ENCODE data around the gene OTOG. TPM values are rescaled to one million over a fixed set of nuclear protein-coding genes. Genes with fewer than 3 reads are reported as not detected.

OTOG gene
- total RNA-seq, 1 donor from 2014 or later = 42.1 TPM

DNA sequence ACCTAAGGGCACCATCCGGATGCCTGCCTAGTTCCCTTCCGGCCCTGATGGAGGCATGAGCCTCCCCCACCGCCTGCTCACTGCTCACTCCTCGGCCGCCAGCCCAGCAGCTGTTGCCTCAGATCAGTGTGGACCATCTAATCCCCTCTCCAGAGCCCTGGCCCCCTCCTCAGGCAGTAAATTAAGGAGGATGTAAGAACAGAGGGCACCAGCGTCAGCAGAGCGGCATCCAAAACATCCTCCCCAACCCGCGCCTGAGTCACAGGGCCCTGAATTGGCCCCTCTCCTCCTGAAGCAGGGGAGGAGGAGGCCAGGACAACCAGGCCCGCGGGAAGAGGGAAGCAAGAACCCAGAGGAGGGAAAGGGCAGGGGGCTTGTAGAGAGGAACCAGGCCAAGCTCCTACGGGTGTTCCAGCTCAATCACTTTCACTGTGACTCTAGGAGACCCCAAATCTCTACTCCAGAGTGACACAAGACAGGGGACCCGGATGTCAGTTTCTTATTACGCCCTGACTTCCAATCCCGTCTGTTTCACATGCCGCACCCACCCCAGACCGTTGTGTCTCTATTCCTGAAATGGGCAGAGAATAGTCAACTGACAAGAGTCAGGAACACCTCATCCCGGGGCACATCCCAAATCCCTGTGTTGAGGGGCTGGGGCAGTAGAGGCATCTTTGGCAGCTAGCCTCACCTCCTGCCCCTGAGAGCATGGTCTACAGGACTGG lies 141.0 kb downstream of the OTOG start:
- no peaks in the 10 kb centered on the region for H3K79me2 ChIP-seq (ENCODE audit: low read depth)
- peaks cover 14% of the 10 kb centered on the region for H3F3A ChIP-seq (ENCODE audit: low read depth)
- Mint-ChIP-seq H3K27ac (no peak overlapping the region), H3K27me3 (ENCODE audit: insufficient read depth, low read depth) (peaks cover 10% of the 10 kb centered on the region), H3K9me3 (no peaks in the 10 kb centered on the region), H3K4me1 (peaks cover 2% of the 10 kb centered on the region), H3K4me3 (no peak overlapping the region), H3K36me3 (no peaks in the 10 kb centered on the region)
- peaks cover 48% of the 10 kb centered on the region for H3K27me3 ChIP-seq
- no peaks in the 10 kb centered on the region for H3K36me3 ChIP-seq
- no peak overlapping the region for H3K9ac ChIP-seq
- no peak overlapping the region for H2AFZ ChIP-seq (replicated peaks)
- no peak overlapping the region for H3K27ac ChIP-seq
- no peak for TF ChIP-seq EZH2 (IDR thresholded peaks at IDR 0.05)
- no peak for TF ChIP-seq EZH2phosphoT487 (IDR thresholded peaks at IDR 0.05)
- TF ChIP-seq, protein P1, sequence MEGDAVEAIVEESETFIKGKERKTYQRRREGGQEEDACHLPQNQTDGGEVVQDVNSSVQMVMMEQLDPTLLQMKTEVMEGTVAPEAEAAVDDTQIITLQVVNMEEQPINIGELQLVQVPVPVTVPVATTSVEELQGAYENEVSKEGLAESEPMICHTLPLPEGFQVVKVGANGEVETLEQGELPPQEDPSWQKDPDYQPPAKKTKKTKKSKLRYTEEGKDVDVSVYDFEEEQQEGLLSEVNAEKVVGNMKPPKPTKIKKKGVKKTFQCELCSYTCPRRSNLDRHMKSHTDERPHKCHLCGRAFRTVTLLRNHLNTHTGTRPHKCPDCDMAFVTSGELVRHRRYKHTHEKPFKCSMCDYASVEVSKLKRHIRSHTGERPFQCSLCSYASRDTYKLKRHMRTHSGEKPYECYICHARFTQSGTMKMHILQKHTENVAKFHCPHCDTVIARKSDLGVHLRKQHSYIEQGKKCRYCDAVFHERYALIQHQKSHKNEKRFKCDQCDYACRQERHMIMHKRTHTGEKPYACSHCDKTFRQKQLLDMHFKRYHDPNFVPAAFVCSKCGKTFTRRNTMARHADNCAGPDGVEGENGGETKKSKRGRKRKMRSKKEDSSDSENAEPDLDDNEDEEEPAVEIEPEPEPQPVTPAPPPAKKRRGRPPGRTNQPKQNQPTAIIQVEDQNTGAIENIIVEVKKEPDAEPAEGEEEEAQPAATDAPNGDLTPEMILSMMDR (IDR thresholded peaks at IDR 0.05) = no peak
- no peaks in the 10 kb centered on the region for H4K20me1 ChIP-seq (ENCODE audit: low read depth)
- H3K9me3 ChIP-seq (ENCODE audit: low read depth) = no peaks in the 10 kb centered on the region
- no peak for DNase-seq (ENCODE audit: low spot score)
- no peak overlapping the region for H3K4me2 ChIP-seq
- no peak overlapping the region for H3K4me3 ChIP-seq
- H3K4me1 ChIP-seq = peaks cover 12% of the 10 kb centered on the region

DNA sequence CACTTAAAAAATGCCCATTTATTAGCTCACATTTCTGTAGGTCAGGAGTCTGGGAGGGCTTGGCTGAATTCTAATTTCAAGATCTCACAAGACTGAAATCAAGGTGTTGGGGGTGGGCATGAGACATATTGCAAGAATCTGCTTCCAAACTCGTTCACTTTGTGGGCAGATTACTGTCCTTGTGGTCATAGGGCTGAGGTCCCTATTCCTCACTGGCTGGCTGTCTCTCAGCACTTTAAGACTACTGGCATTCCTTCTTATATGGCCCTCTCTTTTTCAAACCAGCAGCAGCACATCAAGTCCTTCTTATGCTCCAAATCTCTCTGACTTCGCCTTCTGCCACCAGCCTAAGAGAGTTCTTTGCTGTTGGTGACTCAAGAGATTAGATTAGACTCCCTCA lies 144.5 kb downstream of the OTOG start:
- no peaks in the 10 kb centered on the region for H3K79me2 ChIP-seq (ENCODE audit: low read depth)
- H3K9me3 ChIP-seq (ENCODE audit: low read depth) = no peaks in the 10 kb centered on the region
- Mint-ChIP-seq H3K27ac (no peak overlapping the region), H3K27me3 (ENCODE audit: insufficient read depth, low read depth) (peaks cover 21% of the 10 kb centered on the region), H3K9me3 (peaks cover 3% of the 10 kb centered on the region), H3K36me3 (no peaks in the 10 kb centered on the region), H3K4me3 (no peak overlapping the region), H3K4me1 (peaks cover 9% of the 10 kb centered on the region)
- H3K27me3 ChIP-seq = peaks cover 64% of the 10 kb centered on the region
- no peak overlapping the region for H3K9ac ChIP-seq
- no peak overlapping the region for H3K4me3 ChIP-seq
- TF ChIP-seq EZH2phosphoT487 (IDR thresholded peaks at IDR 0.05) = no peak
- TF ChIP-seq, protein P1 (IDR thresholded peaks at IDR 0.05) = no peak
- H2AFZ ChIP-seq (replicated peaks) = no peak overlapping the region
- no peak overlapping the region for H3K27ac ChIP-seq
- no peaks in the 10 kb centered on the region for H3K36me3 ChIP-seq
- no peak for DNase-seq (ENCODE audit: low spot score)
- no peak overlapping the region for H3K4me2 ChIP-seq
- H3K4me1 ChIP-seq = peaks cover 14% of the 10 kb centered on the region
- no peaks in the 10 kb centered on the region for H4K20me1 ChIP-seq (ENCODE audit: low read depth)
- peaks cover 5% of the 10 kb centered on the region for H3F3A ChIP-seq (ENCODE audit: low read depth)

DNA sequence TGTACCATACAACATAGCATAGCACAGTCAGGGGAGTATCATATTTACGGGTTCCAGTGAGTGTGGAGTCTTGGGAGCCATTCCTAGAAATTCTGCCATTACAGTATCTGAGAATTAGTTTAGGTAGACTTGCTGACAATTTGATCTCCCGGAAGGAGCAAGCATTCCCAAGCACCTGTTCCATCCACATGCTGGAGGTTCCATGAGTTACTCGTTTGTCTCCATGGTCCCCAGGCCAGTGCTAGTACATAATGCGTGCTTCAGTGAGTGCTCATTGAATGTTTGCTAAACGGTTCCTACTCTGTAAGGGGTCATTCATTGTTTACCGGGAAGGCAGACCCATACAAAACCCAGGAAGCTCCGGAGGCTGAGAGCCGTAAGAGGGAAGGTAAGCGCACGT lies 144.9 kb downstream of the OTOG start:
- Histone ChIP-seq H3K27me3 (peaks cover 68% of the 10 kb centered on the region), H3K79me2 (ENCODE audit: low read depth) (no peaks in the 10 kb centered on the region), H3F3A (ENCODE audit: low read depth) (peaks cover under 1% of the 10 kb centered on the region), H3K4me1 (peaks cover 14% of the 10 kb centered on the region), H3K9me3 (ENCODE audit: low read depth) (no peaks in the 10 kb centered on the region), H4K20me1 (ENCODE audit: low read depth) (no peaks in the 10 kb centered on the region), H3K9ac (no peak overlapping the region), H3K36me3 (no peaks in the 10 kb centered on the region), H2AFZ (replicated peaks) (no peak overlapping the region), H3K4me3 (no peak overlapping the region), H3K4me2 (no peak overlapping the region), H3K27ac (no peak overlapping the region)
- TF ChIP-seq, protein P1 (IDR thresholded peaks at IDR 0.05) = no peak
- no peak for TF ChIP-seq EZH2 (IDR thresholded peaks at IDR 0.05)
- TF ChIP-seq EZH2phosphoT487 (IDR thresholded peaks at IDR 0.05) = no peak
- H3K4me3 Mint-ChIP-seq = no peak overlapping the region
- H3K27me3 Mint-ChIP-seq (ENCODE audit: insufficient read depth, low read depth) = peaks cover 25% of the 10 kb centered on the region
- H3K9me3 Mint-ChIP-seq = peaks cover 3% of the 10 kb centered on the region
- peaks cover 9% of the 10 kb centered on the region for H3K4me1 Mint-ChIP-seq
- H3K27ac Mint-ChIP-seq = no peak overlapping the region
- no peaks in the 10 kb centered on the region for H3K36me3 Mint-ChIP-seq
- DNase-seq (ENCODE audit: low spot score) = no peak

Measured in neural progenitor cell (in vitro differentiated cells).